ENCODE data around the gene REV3L.

DNA sequence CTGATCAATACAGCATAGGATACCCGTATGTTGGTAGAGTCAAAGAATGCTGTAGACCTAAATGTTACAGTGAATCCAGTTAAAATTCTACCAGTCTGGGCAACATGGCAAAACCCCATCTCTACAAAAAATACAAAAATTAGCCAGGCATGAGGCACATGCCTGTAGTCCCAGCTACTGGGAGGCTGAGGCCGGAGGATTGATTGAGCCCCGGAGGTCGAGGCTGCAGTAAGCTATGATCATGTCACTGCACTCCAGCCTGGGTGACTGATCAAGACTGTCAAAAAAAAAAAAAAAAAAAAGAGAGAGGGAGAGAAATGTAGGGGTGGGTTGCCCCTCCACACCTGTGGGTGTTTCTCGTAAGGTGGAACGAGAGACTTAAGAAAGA is 228.2 kb downstream of the REV3L start:
- TF ChIP-seq, protein P1, sequence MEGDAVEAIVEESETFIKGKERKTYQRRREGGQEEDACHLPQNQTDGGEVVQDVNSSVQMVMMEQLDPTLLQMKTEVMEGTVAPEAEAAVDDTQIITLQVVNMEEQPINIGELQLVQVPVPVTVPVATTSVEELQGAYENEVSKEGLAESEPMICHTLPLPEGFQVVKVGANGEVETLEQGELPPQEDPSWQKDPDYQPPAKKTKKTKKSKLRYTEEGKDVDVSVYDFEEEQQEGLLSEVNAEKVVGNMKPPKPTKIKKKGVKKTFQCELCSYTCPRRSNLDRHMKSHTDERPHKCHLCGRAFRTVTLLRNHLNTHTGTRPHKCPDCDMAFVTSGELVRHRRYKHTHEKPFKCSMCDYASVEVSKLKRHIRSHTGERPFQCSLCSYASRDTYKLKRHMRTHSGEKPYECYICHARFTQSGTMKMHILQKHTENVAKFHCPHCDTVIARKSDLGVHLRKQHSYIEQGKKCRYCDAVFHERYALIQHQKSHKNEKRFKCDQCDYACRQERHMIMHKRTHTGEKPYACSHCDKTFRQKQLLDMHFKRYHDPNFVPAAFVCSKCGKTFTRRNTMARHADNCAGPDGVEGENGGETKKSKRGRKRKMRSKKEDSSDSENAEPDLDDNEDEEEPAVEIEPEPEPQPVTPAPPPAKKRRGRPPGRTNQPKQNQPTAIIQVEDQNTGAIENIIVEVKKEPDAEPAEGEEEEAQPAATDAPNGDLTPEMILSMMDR (IDR thresholded peaks at IDR 0.05): no peak
- TF ChIP-seq SIN3A (IDR thresholded peaks at IDR 0.05; ENCODE audit: borderline replicate concordance, low read depth, low read length) (no peak), YY1 (IDR thresholded peaks at IDR 0.05; ENCODE audit: low read depth) (no peak), RAD21 (IDR thresholded peaks at IDR 0.05; ENCODE audit: low read length) (no peak), FOXJ3 (CRISPR knock-in tag; IDR thresholded peaks at IDR 0.05) (no peak), EP300 (IDR thresholded peaks at IDR 0.05; ENCODE audit: borderline replicate concordance in 1 of 2, low read depth in 1 of 2, low read length in 1 of 2) (no peak)
- TF ChIP-seq, protein P2, sequence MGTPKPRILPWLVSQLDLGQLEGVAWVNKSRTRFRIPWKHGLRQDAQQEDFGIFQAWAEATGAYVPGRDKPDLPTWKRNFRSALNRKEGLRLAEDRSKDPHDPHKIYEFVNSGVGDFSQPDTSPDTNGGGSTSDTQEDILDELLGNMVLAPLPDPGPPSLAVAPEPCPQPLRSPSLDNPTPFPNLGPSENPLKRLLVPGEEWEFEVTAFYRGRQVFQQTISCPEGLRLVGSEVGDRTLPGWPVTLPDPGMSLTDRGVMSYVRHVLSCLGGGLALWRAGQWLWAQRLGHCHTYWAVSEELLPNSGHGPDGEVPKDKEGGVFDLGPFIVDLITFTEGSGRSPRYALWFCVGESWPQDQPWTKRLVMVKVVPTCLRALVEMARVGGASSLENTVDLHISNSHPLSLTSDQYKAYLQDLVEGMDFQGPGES (IDR thresholded peaks at IDR 0.05; ENCODE audit: low read depth, low read length): no peak
- TF ChIP-seq, protein P3, sequence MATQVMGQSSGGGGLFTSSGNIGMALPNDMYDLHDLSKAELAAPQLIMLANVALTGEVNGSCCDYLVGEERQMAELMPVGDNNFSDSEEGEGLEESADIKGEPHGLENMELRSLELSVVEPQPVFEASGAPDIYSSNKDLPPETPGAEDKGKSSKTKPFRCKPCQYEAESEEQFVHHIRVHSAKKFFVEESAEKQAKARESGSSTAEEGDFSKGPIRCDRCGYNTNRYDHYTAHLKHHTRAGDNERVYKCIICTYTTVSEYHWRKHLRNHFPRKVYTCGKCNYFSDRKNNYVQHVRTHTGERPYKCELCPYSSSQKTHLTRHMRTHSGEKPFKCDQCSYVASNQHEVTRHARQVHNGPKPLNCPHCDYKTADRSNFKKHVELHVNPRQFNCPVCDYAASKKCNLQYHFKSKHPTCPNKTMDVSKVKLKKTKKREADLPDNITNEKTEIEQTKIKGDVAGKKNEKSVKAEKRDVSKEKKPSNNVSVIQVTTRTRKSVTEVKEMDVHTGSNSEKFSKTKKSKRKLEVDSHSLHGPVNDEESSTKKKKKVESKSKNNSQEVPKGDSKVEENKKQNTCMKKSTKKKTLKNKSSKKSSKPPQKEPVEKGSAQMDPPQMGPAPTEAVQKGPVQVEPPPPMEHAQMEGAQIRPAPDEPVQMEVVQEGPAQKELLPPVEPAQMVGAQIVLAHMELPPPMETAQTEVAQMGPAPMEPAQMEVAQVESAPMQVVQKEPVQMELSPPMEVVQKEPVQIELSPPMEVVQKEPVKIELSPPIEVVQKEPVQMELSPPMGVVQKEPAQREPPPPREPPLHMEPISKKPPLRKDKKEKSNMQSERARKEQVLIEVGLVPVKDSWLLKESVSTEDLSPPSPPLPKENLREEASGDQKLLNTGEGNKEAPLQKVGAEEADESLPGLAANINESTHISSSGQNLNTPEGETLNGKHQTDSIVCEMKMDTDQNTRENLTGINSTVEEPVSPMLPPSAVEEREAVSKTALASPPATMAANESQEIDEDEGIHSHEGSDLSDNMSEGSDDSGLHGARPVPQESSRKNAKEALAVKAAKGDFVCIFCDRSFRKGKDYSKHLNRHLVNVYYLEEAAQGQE (IDR thresholded peaks at IDR 0.05; ENCODE audit: low read depth, low read length): no peak
